ENCODE measurements around the gene GEMIN7. TPM values are rescaled to one million over a fixed set of nuclear protein-coding genes. Genes with fewer than 3 reads are reported as not detected.
A peak's percentile ranks its signal among the peaks of the same experiment; 100 is the strongest.

The GEMIN7 gene
- total RNA-seq, 1 donor from 2014 or later: 38.7 TPM

DNA sequence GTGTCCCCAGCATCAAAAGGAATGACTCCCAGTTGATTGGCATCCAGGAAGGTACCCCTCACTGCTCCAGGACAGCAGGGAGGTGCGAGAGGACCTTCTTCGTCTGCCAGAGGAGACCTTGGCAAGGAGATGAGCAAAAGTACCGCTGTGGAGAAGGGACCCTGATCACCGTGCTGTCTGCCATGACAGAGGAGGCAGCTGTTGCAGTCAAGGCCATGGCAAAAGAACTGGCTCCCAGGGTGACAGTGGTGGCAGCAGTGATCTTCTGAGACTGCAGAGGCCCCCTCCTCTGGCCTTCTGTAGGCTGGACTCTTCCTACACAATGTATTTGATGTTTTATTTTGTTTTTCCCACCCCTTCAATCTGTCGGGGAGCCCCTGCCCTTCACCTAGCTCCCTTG, 49.7 kb downstream of the GEMIN7 start:
- Mint-ChIP-seq H3K36me3 (ENCODE audit: low read depth) (peaks cover 6% of the 10 kb centered on the region), H3K9me3 (no peaks in the 10 kb centered on the region), H3K4me3 (no peak overlapping the region), H3K27me3 (no peaks in the 10 kb centered on the region), H3K27ac (no peak overlapping the region), H3K4me1 (peaks cover 27% of the 10 kb centered on the region)
- no peak for TF ChIP-seq CTCF (IDR thresholded peaks at IDR 0.05)
- ATAC-seq (ENCODE audit: low read depth): no peak
- POLR2A ChIA-PET: no interaction called here
- CTCF ChIA-PET: no interaction called here
- intact Hi-C loops (cut with micrococcal nuclease): loop anchor here (5.0 kb wide), 1 partner anchor 37 kb away; the partner anchor contains the start of gene PPP1R37
- no peak for DNase-seq

DNA sequence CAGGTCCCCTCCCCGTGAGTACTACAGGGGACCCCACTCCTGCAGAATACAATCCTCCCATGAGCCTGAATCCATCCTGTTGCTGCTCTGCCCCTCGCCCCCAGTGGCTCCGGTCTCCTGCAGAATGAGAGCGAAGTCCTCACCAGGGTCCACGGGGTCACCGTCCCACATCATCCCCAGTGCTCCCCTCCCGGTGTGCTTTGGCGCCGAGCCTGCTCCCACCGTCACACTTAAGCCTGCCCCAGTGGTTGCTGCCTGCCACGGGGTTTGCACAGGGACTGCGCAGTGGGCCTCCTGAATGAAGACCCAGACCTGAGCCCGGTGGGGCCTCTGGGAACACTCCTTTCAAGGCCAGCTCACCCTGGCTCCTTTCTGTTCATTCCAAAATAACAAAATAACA, 51.2 kb downstream of the GEMIN7 start:
- ATAC-seq (ENCODE audit: low read depth): no peak
- no peak overlapping the region for H3K27ac Mint-ChIP-seq
- H3K9me3 Mint-ChIP-seq: no peaks in the 10 kb centered on the region
- DNase-seq: no peak
- POLR2A ChIA-PET: no interaction called here
- no peak for TF ChIP-seq CTCF (IDR thresholded peaks at IDR 0.05)
- no peak overlapping the region for H3K4me3 Mint-ChIP-seq
- peaks cover 38% of the 10 kb centered on the region for H3K4me1 Mint-ChIP-seq
- no peaks in the 10 kb centered on the region for H3K27me3 Mint-ChIP-seq
- peaks cover 7% of the 10 kb centered on the region for H3K36me3 Mint-ChIP-seq (ENCODE audit: low read depth)
- CTCF ChIA-PET: no interaction called here
- intact Hi-C loops (cut with micrococcal nuclease): no loop called here

- H3K36me3 Mint-ChIP-seq (ENCODE audit: low read depth): peaks cover 7% of the 10 kb centered on the region
- H3K4me1 Mint-ChIP-seq: peaks cover 38% of the 10 kb centered on the region
- peak; percentile 53 for ATAC-seq (ENCODE audit: low read depth)
- no peaks in the 10 kb centered on the region for H3K9me3 Mint-ChIP-seq
- intact Hi-C loops (cut with micrococcal nuclease): no loop called here
- H3K4me3 Mint-ChIP-seq: no peak overlapping the region
- ChIA-PET POLR2A (no interaction called here), CTCF (no interaction called here)
- no peak overlapping the region for H3K27ac Mint-ChIP-seq
- no peak for TF ChIP-seq CTCF (IDR thresholded peaks at IDR 0.05)
- no peaks in the 10 kb centered on the region for H3K27me3 Mint-ChIP-seq
- DNase-seq: no peak
Observed at GRCh38 chr19:45130888-45131615, 52.0 kb downstream of the GEMIN7 start.

DNA sequence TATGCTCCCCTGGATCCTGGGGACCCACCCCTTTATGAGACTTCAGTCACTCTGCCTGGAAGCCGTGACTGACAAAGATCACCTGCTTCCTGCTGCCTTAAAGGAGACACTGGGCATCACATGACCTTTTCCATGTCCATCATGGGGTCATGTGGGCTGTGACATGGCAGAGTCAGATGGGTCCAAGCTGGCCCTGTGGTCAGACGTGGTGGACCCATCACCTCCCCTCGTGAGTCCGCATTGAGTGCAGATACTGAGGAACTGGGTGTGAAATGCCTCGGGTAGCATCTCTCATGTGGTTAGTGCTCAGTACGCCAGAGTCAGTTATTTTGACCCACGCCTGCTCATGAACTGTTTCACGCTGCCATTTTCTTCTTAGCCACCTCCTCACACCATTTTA, 54.6 kb downstream of the GEMIN7 start:
- intact Hi-C loops (cut with micrococcal nuclease): no loop called here
- Mint-ChIP-seq H3K9me3 (no peaks in the 10 kb centered on the region), H3K4me1 (peaks cover 53% of the 10 kb centered on the region), H3K36me3 (ENCODE audit: low read depth) (peaks cover 3% of the 10 kb centered on the region), H3K4me3 (no peak overlapping the region), H3K27ac (peak overlapping the region; percentile 88), H3K27me3 (no peaks in the 10 kb centered on the region)
- no peak for ATAC-seq (ENCODE audit: low read depth)
- POLR2A ChIA-PET: no interaction called here
- DNase-seq: no peak
- CTCF ChIA-PET: no interaction called here
- TF ChIP-seq CTCF (IDR thresholded peaks at IDR 0.05): no peak

GRCh38 chr19:45135176-45135885, 56.3 kb downstream of the GEMIN7 start:
- no peak for TF ChIP-seq CTCF (IDR thresholded peaks at IDR 0.05)
- ATAC-seq (ENCODE audit: low read depth) (no peak), DNase-seq (no peak)
- POLR2A ChIA-PET: interaction anchor here (0.6 to 2.4 kb wide), 5 partner anchors 42 to 663 kb away, joined by 3 to 10 read pairs (median 4); partner anchors contain the start of genes BLOC1S3 and PPP1R37
- CTCF ChIA-PET: no interaction called here
- peak overlapping the region; percentile 88 for H3K27ac Mint-ChIP-seq
- H3K27me3 Mint-ChIP-seq: no peaks in the 10 kb centered on the region
- intact Hi-C loops (cut with micrococcal nuclease): no loop called here
- H3K36me3 Mint-ChIP-seq (ENCODE audit: low read depth): peaks cover 2% of the 10 kb centered on the region
- peaks cover 53% of the 10 kb centered on the region for H3K4me1 Mint-ChIP-seq
- H3K4me3 Mint-ChIP-seq: no peak overlapping the region
- no peaks in the 10 kb centered on the region for H3K9me3 Mint-ChIP-seq
